ENCODE data around the gene LIM2.

Gene LIM2

DNA sequence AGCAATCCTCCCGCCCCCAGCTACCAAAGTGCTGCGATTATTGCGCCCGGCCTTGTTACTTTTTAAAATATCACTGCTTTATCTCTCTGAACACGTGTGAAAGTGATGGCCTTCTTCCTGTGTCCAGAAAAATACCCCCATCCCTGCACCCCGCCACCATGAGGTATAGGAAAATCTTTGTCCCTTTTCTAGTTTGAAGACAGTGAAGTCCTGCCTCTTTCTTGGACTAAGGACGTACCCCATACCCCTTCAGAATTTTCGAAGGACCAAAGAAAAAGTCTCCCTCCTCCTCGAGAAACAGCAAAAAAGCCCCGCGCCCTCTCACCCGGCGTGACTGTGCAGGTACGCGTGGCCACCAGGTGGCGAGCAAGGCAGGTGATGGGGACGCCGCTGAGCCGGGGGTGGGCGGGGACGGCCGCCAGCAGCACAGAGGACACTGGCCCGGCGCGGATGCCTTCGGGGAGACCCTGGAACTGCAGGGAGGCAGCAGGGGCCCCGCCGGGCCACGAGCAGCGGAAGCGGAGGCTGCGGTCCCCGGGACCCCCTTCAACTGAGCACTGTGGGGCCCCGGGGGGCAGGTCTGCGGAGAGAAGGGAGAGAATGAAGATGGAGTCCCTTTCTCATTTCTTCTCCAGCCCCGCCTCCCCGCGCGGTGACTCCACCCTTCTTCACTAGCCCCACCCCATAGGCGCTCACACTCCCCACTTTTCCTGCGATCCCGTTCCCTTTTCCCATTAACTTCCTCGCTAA, 49.0 kb downstream of the LIM2 start:
- DNase-seq, result peak; percentile 68 to 77

- no peak for DNase-seq
These were observed 49.8 kb downstream of the LIM2 start for GRCh38 chr19:51337861-51338562.

DNA sequence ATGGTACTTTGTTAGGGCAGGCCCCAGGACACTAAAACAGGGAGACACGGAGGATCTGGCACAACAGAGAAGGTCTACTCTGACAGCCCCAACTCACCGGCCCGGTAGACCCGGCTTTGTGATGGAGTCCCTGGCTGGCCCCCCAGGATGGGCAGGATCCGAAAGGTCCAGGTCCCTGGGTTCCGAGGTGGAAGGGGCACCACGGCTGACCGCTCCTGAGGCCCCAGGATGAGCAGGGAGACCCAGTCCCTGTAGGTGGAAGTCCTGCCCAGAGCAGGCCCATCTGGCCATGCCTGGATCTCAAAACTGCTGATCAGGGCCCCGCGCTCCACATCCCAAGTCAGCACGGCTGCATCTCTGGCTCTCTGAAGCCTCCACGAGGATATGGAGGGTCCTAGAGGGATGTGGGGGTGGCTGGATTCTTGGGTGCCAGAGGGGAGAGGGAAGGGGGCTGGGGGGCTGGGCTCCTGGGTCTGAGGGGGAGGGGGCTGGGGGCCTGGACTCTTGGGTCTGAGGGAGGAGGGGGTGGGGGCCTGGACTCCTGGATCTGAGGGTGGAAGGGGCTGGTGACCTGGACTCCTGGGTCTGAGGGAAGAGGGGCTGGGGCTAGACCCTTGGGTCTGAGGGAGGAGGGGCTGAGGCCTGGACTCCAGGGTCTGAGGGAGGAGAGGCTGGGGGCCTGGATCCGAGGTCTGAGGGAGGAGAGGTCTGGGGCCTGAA, 50.5 kb downstream of the LIM2 start:
- no peak for DNase-seq

GRCh38 chr19:51333836-51334460, 53.8 kb downstream of the LIM2 start:
- no peak for DNase-seq

- DNase-seq, result no peak
These were observed 56.1 kb downstream of the LIM2 start for GRCh38 chr19:51331716-51332115.

GRCh38 chr19:51331193-51331592, 56.6 kb downstream of the LIM2 start:
- DNase-seq, result no peak

DNA sequence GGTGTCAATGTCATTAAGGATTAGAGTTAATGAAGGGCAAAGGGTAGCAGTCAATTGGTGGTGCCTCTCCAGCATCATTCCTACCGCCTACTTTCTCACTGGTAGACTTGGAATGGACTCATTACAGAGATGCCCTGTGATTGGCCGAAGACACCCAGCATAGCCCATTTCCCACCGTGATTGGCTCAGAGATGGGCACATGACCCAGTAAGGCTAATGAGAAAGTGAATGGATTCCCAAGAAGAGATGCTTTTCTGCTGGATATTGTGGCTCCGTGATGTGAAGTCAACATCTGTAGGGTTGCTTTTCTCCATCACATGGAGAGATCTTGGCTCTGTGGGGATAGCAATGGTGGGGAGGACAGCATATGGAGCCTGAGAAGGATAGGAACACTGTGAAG, 57.4 kb downstream of the LIM2 start:
- DNase-seq, result no peak
